IPS DF 4.7 (cell line): ENCODE results near the gene IRF7.

Experiments used
- DNase-seq: peaks from one replicate; pipeline ENCODE4 v3.0.0-alpha.2; 2013; ENCODE audit warnings: low spot score; ENCODE audit errors: extremely low read depth

Gene IRF7

DNA sequence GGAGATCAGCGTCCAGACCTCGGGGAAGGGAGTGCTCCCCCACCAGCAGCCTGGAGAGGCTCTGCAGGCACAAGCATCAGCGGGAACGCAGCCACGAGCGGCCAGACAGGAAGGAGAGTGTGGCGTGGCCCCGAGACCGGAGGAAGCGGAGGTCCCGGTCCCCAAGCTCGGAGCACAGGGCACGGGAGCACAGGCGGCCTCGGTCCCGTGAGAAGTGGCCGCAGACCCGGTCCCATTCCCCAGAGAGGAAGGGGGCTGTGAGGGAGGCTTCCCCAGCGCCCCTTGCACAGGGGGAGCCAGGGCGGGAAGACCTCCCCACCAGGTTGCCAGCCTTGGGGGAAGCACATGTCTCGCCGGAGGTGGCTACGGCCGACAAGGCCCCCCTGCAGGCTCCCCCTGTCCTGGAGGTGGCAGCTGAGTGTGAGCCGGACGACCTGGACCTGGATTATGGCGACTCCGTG, 6.9 kb downstream of the IRF7 start:
- DNase-seq: no peak

DNA sequence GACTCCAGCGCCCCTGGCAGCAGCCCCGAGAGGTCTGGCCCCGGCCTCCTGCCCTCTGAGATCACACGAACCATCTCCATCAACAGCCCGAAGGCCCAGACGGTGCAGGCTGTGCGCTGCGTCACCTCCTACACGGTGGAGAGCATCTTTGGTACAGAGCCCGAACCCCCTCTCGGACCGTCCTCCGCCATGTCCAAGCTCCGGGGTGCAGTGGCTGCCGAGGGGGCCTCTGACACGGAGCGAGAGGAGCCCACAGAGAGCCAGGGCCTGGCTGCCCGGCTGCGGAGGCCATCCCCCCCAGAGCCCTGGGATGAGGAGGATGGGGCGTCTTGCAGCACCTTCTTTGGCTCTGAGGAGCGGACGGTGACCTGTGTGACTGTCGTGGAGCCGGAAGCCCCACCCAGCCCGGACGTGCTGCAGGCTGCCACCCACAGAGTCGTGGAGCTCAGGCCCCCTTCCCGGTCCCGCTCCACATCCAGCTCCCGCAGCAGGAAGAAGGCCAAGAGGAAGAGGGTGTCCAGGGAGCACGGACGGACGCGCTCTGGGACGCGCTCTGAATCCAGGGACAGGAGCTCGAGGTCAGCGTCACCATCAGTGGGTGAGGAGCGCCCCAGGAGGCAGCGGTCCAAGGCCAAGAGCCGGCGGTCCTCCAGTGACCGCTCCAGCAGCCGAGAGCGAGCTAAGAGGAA, 7.6 kb downstream of the IRF7 start:
- no peak for DNase-seq

DNA sequence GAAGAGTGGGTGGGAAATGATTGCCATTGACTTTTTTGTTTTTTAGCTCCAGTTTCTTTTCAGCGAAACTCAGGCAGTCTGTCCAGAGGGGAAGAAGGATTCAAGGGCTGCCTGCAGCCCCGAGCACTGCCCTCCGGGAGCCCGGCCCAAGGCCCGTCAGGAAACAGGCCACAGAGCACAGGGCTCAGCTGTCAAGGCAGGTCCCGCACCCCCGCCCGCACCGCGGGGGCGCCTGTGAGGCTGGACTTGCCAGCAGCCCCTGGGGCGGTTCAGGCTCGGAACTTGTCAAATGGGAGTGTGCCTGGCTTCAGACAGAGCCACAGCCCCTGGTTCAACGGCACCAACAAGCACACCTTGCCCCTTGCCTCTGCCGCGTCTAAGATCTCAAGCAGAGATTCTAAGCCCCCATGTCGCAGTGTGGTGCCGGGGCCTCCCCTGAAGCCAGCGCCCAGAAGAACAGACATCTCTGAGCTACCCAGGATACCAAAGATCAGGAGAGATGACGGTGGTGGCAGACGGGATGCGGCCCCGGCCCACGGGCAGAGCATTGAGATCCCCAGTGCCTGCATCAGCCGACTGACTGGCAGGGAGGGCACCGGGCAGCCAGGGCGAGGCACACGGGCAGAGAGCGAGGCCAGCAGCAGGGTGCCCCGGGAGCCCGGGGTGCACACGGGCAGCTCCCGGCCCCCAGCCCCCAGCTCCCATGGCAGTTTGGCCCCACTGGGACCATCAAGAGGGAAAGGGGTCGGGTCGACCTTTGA, 8.6 kb downstream of the IRF7 start:
- DNase-seq: no peak

DNA sequence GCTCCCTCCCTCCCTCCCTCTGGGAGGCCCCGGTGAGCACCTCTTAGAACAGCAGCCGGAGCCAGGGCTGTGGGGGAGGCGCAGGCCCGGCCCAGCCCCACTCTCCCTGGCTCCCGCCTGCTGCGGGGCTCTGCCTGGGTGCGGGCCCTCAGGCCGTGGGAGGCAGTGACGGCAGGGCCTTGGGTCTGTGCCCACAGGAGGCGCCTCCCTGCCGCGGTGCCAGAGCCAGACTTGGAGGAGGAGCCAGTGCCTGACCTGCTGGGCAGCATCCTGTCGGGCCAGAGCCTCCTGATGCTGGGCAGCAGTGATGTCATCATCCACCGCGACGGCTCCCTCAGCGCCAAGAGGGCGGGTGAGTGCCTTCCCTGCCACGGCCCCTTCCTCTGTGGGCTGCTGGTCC, 9.5 kb downstream of the IRF7 start:
- no peak for DNase-seq

DNA sequence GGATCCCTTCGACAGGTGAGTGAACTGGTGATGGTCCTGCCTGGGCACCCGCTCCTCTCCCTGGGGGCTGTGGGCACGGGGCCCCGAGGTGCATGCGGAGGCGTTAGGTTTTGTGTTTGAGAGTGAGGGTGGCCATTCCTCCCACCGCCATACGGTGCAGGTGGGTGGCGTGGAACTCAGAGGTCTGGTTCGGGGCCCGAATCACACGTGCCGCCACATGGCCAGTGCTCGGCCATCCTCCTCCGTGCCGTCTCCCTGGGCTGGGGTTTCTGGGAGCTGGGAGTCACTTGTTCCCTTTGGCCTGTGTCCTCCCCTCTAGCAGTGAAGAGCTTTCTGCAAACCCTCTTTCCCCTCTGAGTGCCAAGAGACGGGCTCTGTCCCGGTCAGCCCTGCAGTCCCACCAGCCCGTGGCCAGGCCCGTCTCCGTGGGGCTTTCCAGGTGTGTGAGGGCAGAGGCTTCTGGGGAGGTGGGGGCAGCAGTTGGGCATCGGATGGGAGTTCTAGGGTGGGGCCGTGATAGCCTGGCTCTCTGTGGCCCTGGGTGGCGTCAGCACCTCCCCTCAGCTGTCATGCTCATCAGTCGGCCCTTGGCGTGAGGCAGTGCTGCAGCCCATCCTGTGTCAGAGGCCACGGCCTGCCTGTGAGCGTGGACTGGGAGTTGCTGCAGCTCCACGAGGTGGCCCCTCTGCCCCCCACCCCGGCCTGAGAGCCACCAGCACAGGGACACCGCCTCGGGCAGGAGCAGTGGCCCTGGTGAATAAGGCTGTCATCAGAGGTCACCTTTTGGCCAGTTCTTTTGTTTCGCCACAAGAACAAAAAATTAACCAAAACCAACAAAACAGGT, 10.2 kb downstream of the IRF7 start:
- no peak for DNase-seq

DNA sequence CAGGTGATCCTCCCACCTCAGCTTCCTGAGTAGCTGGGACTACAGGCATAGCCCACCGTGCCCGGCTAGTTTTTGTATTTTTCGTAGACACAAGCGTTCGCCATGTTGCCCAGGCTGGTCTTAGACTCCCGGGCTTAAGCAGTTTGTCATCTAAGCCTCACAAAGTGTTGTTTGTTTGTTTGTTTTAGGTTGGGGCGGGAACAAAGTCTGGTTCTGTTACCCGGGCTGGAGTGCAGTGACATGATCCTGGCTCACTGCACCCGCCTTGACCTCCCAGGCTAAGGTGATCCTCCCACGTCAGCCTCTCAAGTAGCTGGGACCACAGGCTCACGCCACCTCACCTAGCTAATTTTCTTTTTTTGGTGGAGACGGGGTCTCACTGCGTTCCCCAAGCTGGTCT, 12.6 kb downstream of the IRF7 start:
- no peak for DNase-seq

DNA sequence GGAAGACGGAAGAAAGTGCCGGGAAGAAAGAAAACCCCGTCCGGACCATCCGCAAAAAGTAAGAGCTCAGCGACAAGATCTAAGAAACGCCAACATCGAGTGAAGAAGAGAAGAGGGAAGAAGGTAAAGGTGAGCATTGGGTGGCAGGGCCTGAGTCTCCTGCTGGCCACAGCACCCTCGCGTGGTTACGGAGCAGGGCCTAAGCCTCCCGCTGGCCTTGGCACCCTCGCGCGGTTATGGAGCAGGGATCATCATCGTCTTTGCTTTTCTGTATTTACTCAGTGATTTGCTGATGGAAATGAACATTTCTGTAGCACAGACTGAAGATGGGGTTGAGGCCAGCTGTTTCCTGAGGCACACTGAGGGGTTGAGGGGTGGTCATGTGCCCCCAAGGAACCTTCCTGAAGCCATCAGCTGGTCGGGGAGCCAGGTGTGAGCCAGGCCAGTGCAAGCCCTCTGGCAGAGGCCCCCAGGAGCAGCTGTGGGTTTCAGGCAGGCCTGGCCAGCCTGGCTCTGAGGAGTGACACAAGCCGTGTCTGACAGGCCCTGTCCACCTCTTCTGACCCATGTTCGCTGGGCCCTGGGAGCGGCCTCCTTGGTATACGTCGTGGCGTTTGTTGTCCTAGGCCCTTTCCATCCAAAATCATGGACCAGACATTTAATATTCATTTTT, 14.0 kb downstream of the IRF7 start:
- no peak for DNase-seq

- DNase-seq: no peak
These were observed 17.6 kb downstream of the IRF7 start for GRCh38 chr11:598005-598680.

DNA sequence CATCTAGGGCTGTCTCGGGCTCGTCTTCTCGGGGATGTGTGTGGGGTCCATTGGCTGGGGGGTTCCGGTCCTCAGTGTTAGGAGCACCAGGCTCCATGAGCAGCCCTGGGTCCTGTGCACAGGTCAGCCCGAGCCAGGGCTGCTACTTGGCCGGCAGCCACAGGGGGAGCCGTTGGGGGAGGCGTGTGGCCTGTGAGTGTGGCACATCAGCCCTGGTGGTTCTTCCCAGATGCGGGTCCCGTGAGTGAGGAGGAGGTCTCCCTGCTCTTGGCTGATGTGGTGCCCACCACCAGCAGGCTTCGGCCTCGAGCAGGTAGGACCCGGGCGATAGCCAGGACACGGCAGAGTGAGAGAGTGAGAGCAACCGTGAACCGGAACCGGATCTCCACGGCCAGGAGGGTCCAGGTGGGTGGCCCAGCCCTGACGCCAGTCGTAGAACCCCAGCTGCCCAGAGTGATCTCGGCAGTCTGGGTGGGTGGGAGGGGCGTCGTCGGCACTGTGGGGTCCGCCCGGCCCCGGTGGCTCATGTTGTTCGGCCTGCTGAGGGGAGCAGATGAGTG, 18.5 kb downstream of the IRF7 start:
- no peak for DNase-seq

- DNase-seq: no peak
These were observed 19.4 kb downstream of the IRF7 start for GRCh38 chr11:596374-596773.

DNA sequence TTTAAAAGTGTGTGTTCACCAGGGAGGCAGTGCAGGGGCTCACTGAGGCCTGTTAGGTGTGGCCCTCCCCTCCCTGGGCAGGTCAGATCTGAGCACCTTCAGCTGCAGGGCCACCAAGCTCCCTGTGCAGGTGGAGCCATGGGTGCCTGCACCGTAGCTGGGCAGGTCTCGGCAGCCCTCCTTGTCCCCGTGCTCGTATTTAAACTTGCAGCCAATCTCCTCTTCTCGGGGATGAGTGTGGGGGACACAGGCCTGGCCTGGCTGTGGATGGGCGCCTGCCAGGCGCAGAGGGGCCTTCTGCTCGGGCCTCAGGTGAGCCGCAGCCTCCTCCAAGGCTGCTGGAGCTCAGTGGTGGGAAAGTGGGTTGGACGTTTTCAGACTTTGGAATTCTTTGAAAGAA, 20.4 kb downstream of the IRF7 start:
- DNase-seq: no peak

DNA sequence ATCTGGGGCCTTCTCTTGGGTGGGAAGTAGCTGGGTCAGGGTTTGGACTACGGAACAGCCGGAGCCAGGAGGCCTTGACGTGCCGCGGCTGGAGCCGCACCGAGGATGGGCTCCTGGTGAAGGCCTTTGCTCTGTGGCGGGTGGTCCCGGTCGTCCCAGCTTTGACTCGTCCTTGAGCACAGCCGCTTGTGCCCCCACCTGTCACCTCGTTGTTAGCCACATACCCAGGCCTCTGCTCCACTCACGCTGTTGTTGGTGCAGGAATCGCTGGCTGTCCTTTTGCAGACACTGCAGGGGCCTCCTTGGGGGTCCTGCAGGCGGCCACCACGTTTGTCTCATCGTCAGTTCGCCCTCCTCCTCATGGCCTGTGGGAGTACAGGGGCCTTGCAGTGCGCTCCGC, 22.4 kb downstream of the IRF7 start:
- DNase-seq: no peak

GRCh38 chr11:592918-593317, 22.8 kb downstream of the IRF7 start:
- DNase-seq: no peak

- no peak for DNase-seq
These were observed 23.2 kb downstream of the IRF7 start for GRCh38 chr11:592501-592900.

GRCh38 chr11:590997-591396, 24.8 kb downstream of the IRF7 start:
- DNase-seq: no peak

DNA sequence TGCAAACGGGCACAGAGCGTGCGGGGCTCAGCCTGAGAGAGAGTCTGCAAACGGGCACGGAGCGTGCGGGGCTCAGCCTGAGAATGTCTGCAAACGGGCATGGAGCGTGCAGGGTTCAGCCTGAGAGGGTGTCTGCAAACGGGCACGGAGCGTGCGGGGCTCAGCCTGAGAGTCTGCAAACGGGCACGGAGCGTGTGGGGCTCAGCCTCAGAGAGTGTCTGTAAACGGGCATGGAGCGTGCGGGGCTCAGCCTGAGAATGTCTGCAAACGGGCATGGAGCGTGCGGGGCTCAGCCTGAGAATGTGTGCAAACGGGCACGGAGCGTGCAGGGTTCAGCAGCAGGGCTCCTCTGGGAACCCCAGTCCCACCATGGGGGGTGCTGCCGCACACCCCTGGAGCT, 26.0 kb downstream of the IRF7 start:
- DNase-seq: no peak

- no peak for DNase-seq
These were observed 27.8 kb downstream of the IRF7 start for GRCh38 chr11:587978-588380.

DNA sequence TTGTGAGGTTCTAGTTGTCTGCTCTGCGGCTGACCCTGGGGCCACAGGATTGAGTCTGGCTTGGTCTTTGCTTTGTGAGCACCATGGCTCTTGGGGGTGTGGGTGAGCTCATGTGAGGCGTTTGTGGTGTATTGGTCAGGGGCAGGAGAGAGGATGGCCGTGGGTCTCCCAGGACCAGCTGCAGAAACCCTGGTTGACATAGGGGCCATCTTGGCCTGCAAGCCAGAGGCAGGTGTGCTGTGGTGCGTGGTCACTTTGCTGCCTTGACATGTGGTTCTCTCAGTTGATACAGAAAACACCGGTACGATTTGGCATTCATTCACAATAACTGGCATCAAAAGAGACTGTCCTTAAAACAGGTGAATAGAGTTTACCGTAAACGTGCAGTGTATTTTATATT, 28.2 kb downstream of the IRF7 start:
- no peak for DNase-seq

- DNase-seq: no peak
These were observed 29.1 kb downstream of the IRF7 start for GRCh38 chr11:586376-587316.

GRCh38 chr11:584287-584686, 31.5 kb downstream of the IRF7 start:
- DNase-seq: no peak
